Mammary epithelial cell (primary cell): ENCODE results near the gene HOXA7.

ENCODE experiments used
- CTCF ChIP-seq, 2 donors: IDR thresholded peaks in 1 of 2; conservative IDR thresholded peaks in 1 of 2; 2 replicates each; pipeline ENCODE4 v1.5.1; 2011 to 2012; ENCODE audit warnings: inconsistent platforms in 2 of 2, low read length in 2 of 2, mild to moderate bottlenecking in 2 of 2, control low read depth in 1 of 2, low read depth in 1 of 2; ENCODE audit not compliant: insufficient read depth in 1 of 2; ENCODE audit errors: extremely low read depth in 1 of 2
- EZH2 ChIP-seq: IDR thresholded peaks from 2 replicates; pipeline ENCODE4 v1.6.1; 2012; ENCODE audit warnings: low read length, inconsistent platforms, borderline replicate concordance

- TF ChIP-seq EZH2 (no peak), CTCF (conservative IDR thresholded peaks at IDR 0.05 in 1 of 2, IDR thresholded peaks at IDR 0.05 in 1 of 2; ENCODE audit: extremely low read depth in 1 of 2, insufficient read depth in 1 of 2, low read depth in 1 of 2, low read length in 2 of 2) (no peak)
These were observed 634 bp upstream of the HOXA7 start for GRCh38 chr7:27156916-27157701.
